A549 treated with ZK216348 at 1 μM for 4 hours (cell line): ENCODE data around the gene ZNF45. TPM values are rescaled to one million over a fixed set of nuclear protein-coding genes. Genes with fewer than 3 reads are reported as not detected.

ENCODE experiments used
- total RNA-seq: library from RNA; stranded (reverse); fragments of 200-300 nt; extraction: Qiagen RNA extraction; gene quantifications from 5 replicates; pipeline ENCODE4 v1.2.3, GENCODE V29; 2022; ENCODE audit warnings: low read depth

ZNF45 gene
- total RNA-seq, result 9.1 to 12.6 TPM (median 10.9 TPM) in 5 replicates

DNA sequence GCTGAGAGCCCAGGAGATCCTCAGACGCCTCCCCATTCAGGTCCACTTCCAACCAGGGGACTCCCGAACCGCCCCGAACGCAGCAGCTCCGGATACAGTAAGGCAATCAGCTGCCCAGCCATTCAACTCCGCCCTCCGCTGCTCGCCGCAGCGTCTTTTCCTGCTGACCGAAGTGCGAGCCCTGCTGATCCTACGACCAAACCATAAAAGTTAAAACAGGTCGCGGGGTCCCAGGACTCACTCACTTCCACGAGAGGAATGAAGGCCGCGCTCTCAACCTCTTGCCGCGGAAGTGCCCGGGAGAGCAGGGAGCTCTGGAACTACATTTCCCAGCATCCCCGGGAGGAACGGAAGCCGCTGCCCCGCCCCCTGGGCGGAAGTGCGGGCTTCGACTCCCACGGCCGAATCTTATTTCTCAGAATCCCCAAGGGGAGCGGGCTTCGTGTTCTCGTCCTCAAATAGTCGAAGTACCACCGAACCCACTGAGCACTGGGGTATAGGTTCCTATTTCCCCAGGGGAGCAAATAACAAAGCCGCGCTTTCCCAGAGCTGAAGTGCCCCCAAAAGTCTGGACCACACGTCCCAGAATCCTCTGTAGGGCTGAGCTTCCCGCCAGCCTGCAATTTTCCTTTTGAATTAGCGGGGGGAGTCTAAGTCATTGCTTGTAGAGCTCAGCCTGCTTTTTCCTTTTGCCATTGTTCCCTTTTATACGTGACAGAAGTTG lies at the start of gene ZNF45:
Gene ZNF45, minus strand, starts transcription at position 298 of the 724 bp plus-strand sequence. CDS start 13,097 bp downstream, outside the sequence.

DNA sequence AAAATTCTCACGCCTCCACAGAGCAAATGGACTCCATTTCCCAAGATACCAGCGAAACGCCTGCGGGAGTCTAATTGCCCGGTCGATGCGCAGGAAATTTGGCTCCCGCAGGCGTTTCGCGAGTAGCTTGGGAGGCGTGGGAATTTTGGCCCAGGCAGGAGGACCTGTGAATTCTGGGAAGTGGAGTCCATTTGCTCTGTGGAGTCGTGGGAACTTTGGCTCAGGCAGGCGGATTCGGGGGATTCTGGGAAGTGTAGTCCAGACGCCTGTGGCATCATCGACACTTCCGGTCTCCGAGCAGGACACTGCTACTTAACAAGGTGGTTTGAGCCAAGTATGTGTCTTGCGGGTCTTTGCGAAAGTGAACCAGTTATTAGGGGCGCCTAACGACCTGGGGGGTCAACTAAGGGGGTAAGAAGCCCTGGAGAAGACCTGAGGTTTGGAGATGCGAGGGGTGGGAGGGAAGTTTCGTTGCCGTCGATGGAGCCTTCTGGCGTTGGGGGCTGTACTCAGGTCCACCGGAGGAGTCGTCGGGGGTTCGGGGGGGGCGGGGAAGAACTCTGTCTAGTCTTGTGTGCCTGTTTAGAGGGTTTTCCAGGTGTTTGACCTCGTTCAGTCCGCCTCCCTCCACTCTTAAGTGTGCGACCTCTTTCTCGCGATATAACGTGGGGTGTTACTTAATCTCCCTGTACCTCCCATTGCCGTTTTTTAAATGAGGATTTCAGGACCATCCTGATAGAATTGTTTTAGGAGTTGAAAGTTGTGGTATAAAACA lies 49.0 kb upstream of the ZNF45 start, which contains the start of gene ZNF155:
Gene ZNF155, plus strand, starts transcription at position 277 of the 775 bp plus-strand sequence. CDS start 4,356 bp downstream, outside the sequence.

DNA sequence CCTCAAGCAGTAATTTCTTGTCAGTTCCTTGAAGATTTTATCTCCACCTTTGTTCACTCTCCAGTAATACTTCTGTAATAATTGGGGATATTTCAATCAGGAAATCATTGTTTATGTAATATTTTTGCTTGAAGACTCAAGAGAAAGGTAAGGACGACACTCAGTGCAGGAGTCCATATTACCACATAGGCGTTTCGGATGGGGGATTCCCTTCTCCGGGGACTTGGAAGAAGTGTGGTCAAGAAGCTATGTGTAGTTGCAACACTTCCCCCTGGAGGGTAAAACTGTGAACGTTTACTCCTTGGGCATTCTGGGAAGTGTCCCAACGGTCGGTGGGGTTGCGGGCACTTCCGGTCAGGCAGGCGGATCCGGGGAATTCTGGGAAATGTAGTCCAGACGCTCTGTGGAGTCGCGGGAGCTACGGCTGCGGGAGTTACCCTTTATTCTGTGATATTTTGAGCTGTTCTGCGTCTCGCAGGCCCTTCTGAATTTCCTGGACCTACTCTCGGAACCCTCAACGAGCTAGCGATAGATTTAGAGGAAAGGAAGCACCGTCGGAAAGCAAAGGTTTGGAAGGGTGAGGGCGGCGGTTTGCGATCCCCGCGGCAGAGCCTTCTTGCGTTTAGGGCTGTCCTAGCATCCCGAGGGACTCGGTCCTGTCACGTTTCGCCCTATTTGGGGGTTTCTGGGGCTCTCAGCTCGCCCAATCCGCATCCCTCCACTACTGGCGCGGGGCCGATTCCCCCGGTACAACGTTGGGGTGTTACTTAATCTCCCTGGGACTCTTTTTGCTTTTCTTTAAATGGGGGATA lies 16.0 kb upstream of the ZNF45 start, which contains the start of gene ZNF221:
Gene ZNF221, plus strand, starts transcription at position 395 of the 812 bp plus-strand sequence. CDS start 11,499 bp downstream, outside the sequence.

DNA sequence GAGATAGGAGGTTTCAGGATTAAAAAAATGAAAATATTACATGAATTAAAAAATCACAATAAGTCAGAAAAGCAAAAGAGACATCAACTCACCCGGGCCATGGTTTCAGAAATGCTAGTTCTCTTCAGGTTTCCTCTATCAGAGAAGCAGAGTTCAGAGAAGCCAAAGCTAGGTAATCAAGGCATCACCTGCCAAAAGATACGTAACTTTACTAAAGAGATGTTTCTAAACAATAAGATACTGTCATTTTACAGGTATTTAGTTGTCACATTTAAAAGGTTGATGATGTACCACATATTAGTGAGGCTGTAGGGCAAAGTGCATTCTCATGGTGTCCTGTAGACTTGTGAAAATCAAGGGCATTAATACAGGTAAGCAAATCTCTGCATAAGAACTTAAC lies 51.2 kb downstream of the ZNF45 start, which contains the start of gene ZNF404:
Gene ZNF404, minus strand, starts transcription at position 101 of the 400 bp plus-strand sequence.

Other genes starting within 250 kb of the ZNF45 start
- not detected in 5 replicates for gene IRGC, start 219.2 kb downstream of the ZNF45 start, total RNA-seq
- gene SMG9, start 180.3 kb downstream of the ZNF45 start, total RNA-seq, result 47.2 to 77.9 TPM (median 65.8 TPM) in 5 replicates
- 37.9 to 63.2 TPM (median 55.9 TPM) in 5 replicates for gene KCNN4, start 154.3 kb downstream of the ZNF45 start, total RNA-seq
- gene LYPD5, start 132.8 kb downstream of the ZNF45 start, total RNA-seq, result 0.09 to 0.50 TPM (median 0.38 TPM) in 5 replicates
- gene ZNF283, start 108.0 kb downstream of the ZNF45 start, total RNA-seq, result 3.9 to 5.1 TPM (median 5.0 TPM) in 5 replicates
- 0.14 to 0.50 TPM (median 0.21 TPM) in 5 replicates for gene ZNF404, start 51.3 kb downstream of the ZNF45 start, total RNA-seq
- 0.31 to 1.1 TPM (median 0.65 TPM) in 5 replicates for gene ZNF221, start 15.9 kb upstream of the ZNF45 start, total RNA-seq
- 2.7 to 3.4 TPM (median 3.1 TPM) in 5 replicates for gene ZNF155, start 48.9 kb upstream of the ZNF45 start, total RNA-seq
- 2.2 to 3.2 TPM (median 2.8 TPM) in 5 replicates for gene ZNF230, start 67.7 kb upstream of the ZNF45 start, total RNA-seq
- 3.0 to 4.6 TPM (median 4.2 TPM) in 5 replicates for gene ZNF222, start 90.1 kb upstream of the ZNF45 start, total RNA-seq
- 1.7 to 3.4 TPM (median 2.8 TPM) in 5 replicates for gene ZNF223, start 116.8 kb upstream of the ZNF45 start, total RNA-seq
- gene ZNF284, start 136.9 kb upstream of the ZNF45 start, total RNA-seq, result 0.36 to 0.57 TPM (median 0.40 TPM) in 5 replicates
- gene ZNF224, start 159.1 kb upstream of the ZNF45 start, total RNA-seq, result 9.0 to 11.9 TPM (median 10.6 TPM) in 5 replicates
- 2.6 to 5.2 TPM (median 2.9 TPM) in 5 replicates for gene ZNF225, start 178.1 kb upstream of the ZNF45 start, total RNA-seq
- 1.6 to 3.0 TPM (median 2.6 TPM) in 5 replicates for gene ZNF234, start 206.3 kb upstream of the ZNF45 start, total RNA-seq
- gene ZNF226, start 229.8 kb upstream of the ZNF45 start, total RNA-seq, result 18.9 to 29.1 TPM (median 22.7 TPM) in 5 replicates